IMR-90 (cell line): ENCODE data around the gene MATK. TPM values are rescaled to one million over a fixed set of nuclear protein-coding genes. Genes with fewer than 3 reads are reported as not detected.

ENCODE experiments used
- ATAC-seq: fragments of 200-7000 bp; cut with Tn5 transposase; 2 replicates; pipeline ENCODE4 v1.9.1; 2020; ENCODE audit warnings: low read depth, mild to moderate bottlenecking, moderate library complexity
- BruUV-seq: library from RNA; stranded (reverse); fragments of 400-500 nt; replicated peaks from 2 replicates; lab custom pipeline; 2021; lab: Mats Ljungman, UMichigan
- CTCF ChIA-PET: fragments of 300-600 bp; formaldehyde crosslinking; extraction: SDS; loops from one replicate; lab custom pipeline; 2021; ENCODE audit warnings: antibody characterized with exemption; lab: Yijun Ruan, JAX
- POLR2A ChIA-PET: fragments of 300-600 bp; sonication (Branson Sonifier 250); formaldehyde crosslinking; loops from one replicate; lab custom pipeline; 2022; ENCODE audit warnings: antibody characterized with exemption; ENCODE audit not compliant: unreplicated experiment; lab: Charles Lee
- DNase-seq: peaks from one replicate; pipeline ENCODE4 v3.0.0; 2013
- H2AFZ ChIP-seq: replicated peaks from 2 replicates; pipeline ENCODE3; 2013; ENCODE audit warnings: low read length, mild to moderate bottlenecking; ENCODE audit not compliant: poor library complexity
- H2AK5ac ChIP-seq: 2 replicates; pipeline ENCODE4 v1.6.1; 2013; ENCODE audit warnings: low read depth, low read length, inconsistent platforms
- H2AK9ac ChIP-seq: replicated peaks from 2 replicates; pipeline ENCODE3; 2013; ENCODE audit warnings: mild to moderate bottlenecking, low read depth, low read length, moderate library complexity; ENCODE audit not compliant: poor library complexity
- H2BK120ac ChIP-seq: 2 replicates; pipeline ENCODE4 v1.6.1; 2013; ENCODE audit warnings: low read depth, low read length, inconsistent platforms
- H2BK15ac ChIP-seq: 3 replicates; pipeline ENCODE4 v1.6.1; 2013; ENCODE audit warnings: low read depth, low read length, inconsistent platforms
- H2BK20ac ChIP-seq: 2 replicates; pipeline ENCODE4 v1.6.1; 2013; ENCODE audit warnings: low read depth, mild to moderate bottlenecking, inconsistent platforms, low read length, moderate library complexity
- H2BK5ac ChIP-seq: 2 replicates; pipeline ENCODE4 v1.6.1; 2013; ENCODE audit warnings: mild to moderate bottlenecking, low read depth, low read length, inconsistent platforms; ENCODE audit not compliant: poor library complexity, severe bottlenecking
- H3K14ac ChIP-seq: replicated peaks from 2 replicates; pipeline ENCODE4 v1.6.1; 2013; ENCODE audit warnings: low read depth, low read length, inconsistent platforms
- H3K18ac ChIP-seq: 2 replicates; pipeline ENCODE4 v1.6.1; 2013; ENCODE audit warnings: low read depth, low read length, control low read depth
- H3K23ac ChIP-seq: 2 replicates; pipeline ENCODE4 v1.6.1; 2013; ENCODE audit warnings: low read depth, low read length, inconsistent platforms
- H3K27ac ChIP-seq: 2 replicates; pipeline ENCODE4 v1.5.1; 2013; ENCODE audit warnings: mild to moderate bottlenecking, control low read depth, low read length; ENCODE audit not compliant: insufficient read depth
- H3K27me3 ChIP-seq: 2 replicates; pipeline ENCODE4 v1.6.1; 2013; ENCODE audit warnings: low read length; ENCODE audit not compliant: control insufficient read depth, insufficient read depth
- H3K36me3 ChIP-seq: 2 replicates; pipeline ENCODE4 v1.6.1; 2013; ENCODE audit warnings: low read length, mixed read lengths; ENCODE audit not compliant: control insufficient read depth, insufficient read depth
- H3K4ac ChIP-seq: 2 replicates; pipeline ENCODE4 v1.6.1; 2013; ENCODE audit warnings: low read depth, low read length, inconsistent platforms
- H3K4me1 ChIP-seq: 2 replicates; pipeline ENCODE4 v1.6.1; 2013; ENCODE audit warnings: low read length, mixed read lengths; ENCODE audit not compliant: control insufficient read depth, insufficient read depth
- H3K4me2 ChIP-seq: 2 replicates; pipeline ENCODE4 v1.6.1; 2013; ENCODE audit warnings: low read depth, mild to moderate bottlenecking, control low read depth, low read length, moderate library complexity
- H3K4me3 ChIP-seq: 2 replicates; pipeline ENCODE4 v1.5.1; 2013; ENCODE audit warnings: low read depth, mild to moderate bottlenecking, control low read depth, low read length, moderate library complexity; ENCODE audit not compliant: insufficient read depth
- H3K56ac ChIP-seq: 2 replicates; pipeline ENCODE4 v1.6.1; 2013; ENCODE audit warnings: low read length, inconsistent platforms; ENCODE audit not compliant: insufficient read depth; ENCODE audit errors: extremely low read depth
- H3K79me1 ChIP-seq, 2 experiments: 2 replicates each; pipeline ENCODE4 v1.6.1; 2013; ENCODE audit warnings: low read length in 2 of 2, inconsistent platforms in 1 of 2, low read depth in 1 of 2
- H3K9ac ChIP-seq: 2 replicates; pipeline ENCODE4 v1.6.1; 2013; ENCODE audit warnings: low read depth, low read length, control low read depth
- H3K9me1 ChIP-seq: 2 replicates; pipeline ENCODE4 v1.6.1; 2013; ENCODE audit warnings: low read length, inconsistent platforms; ENCODE audit not compliant: insufficient read depth
- H3K9me3 ChIP-seq: 2 replicates; pipeline ENCODE4 v1.6.1; 2013; ENCODE audit warnings: low read length; ENCODE audit not compliant: control insufficient read depth, insufficient read depth
- H4K20me1 ChIP-seq: 2 replicates; pipeline ENCODE4 v1.6.1; 2013; ENCODE audit warnings: low read length, inconsistent platforms; ENCODE audit not compliant: insufficient read depth
- H4K5ac ChIP-seq: 2 replicates; pipeline ENCODE4 v1.6.1; 2013; ENCODE audit warnings: mild to moderate bottlenecking, low read depth, low read length, control low read depth
- H4K8ac ChIP-seq, 2 experiments: 2 replicates each; pipeline ENCODE4 v1.6.1; 2013; ENCODE audit warnings: low read depth in 2 of 2, low read length in 2 of 2, control low read depth in 1 of 2, inconsistent platforms in 1 of 2
- H4K91ac ChIP-seq: 2 replicates; pipeline ENCODE4 v1.6.1; 2013; ENCODE audit warnings: low read depth, low read length, inconsistent platforms; ENCODE audit not compliant: insufficient read depth
- CEBPB ChIP-seq: IDR thresholded peaks from 2 replicates; pipeline ENCODE4 v1.6.1; 2012; ENCODE audit warnings: low read depth, low read length, improper control_type of control experiment
- CTCF ChIP-seq: conservative IDR thresholded peaks from 2 replicates; pipeline ENCODE4 v1.5.1; 2012; ENCODE audit warnings: mild to moderate bottlenecking, low read depth, low read length, improper control_type of control experiment
- WGBS, 2 experiments: methylation state at CpG; one replicate each; pipeline versions ENCODE4 v1.1.5 to v1.1.7; 2013; ENCODE audit warnings: missing lambda C conversion rate in 2 of 2; ENCODE audit not compliant: insufficient read length in 1 of 2; ENCODE audit errors: extremely low coverage in 2 of 2; 5-methylcytosine and 5-hydroxymethylcytosine counted together
- dilution Hi-C: fragments of 300-500 bp; cut with HindIII; formaldehyde crosslinking; loops from one replicate; pipeline ENCODE4 v1.14.3; 2018; ENCODE audit warnings: low sequenced_read_pairs; ENCODE audit not compliant: unreplicated experiment
- in situ Hi-C: fragments of 300-500 bp; cut with MboI; formaldehyde crosslinking; loops from 3 replicates; pipeline ENCODE4 v1.14.3; 2019; ENCODE audit warnings: low sequenced_read_pairs, inconsistent platforms, mixed read lengths
- intact Hi-C: fragments of 100-400 bp; cut with micrococcal nuclease; formaldehyde crosslinking; loops from 2 replicates; pipeline ENCODE4 v1.10.0; 2022
- polyA plus RNA-seq, 3 experiments: library from polyadenylated mRNA; depleted of rRNA; stranded (reverse); fragments of >200 nt; gene quantifications; 2 replicates each; pipeline ENCODE4 v1.2.3, GENCODE V29; 2012; ENCODE audit warnings: low replicate concordance in 1 of 3
- total RNA-seq: library from RNA; depleted of rRNA; stranded (reverse); fragments of >200 nt; gene quantifications from 2 replicates; pipeline ENCODE4 v1.2.3, GENCODE V29; 2012

The MATK gene
- total and polyA plus RNA-seq, 2 of the 4 experiments (the other 2 are of a cell fraction) = not detected

- H3K18ac ChIP-seq = no peak overlapping the region
- H3K14ac ChIP-seq = no peak overlapping the region
- H3K56ac ChIP-seq = no peak overlapping the region
- H2BK120ac ChIP-seq = no peak overlapping the region
- CTCF ChIA-PET = no interaction called here
- BruUV-seq = no TSS peak
- intact Hi-C loops = no loop called here
- TF ChIP-seq CEBPB (no peak), CTCF (no peak)
- ATAC-seq (no peak), DNase-seq (no peak)
- H2BK20ac ChIP-seq = no peak overlapping the region
- H3K4me3 ChIP-seq = no peak overlapping the region
- no peak overlapping the region for H2AK9ac ChIP-seq
- no CpG with 5 or more reads among the region's 7 CpGs for WGBS, 2 experiments
- no peak overlapping the region for H2BK5ac ChIP-seq
- no peak overlapping the region for H3K4me2 ChIP-seq
- POLR2A ChIA-PET = no interaction called here
- H3K9me3 ChIP-seq = peaks cover 8% of the 10 kb centered on the region
- H3K27me3 ChIP-seq = peaks cover 15% of the 10 kb centered on the region
- in situ Hi-C loops = no loop called here
- no peaks in the 10 kb centered on the region for H3K79me1 ChIP-seq
- no peaks in the 10 kb centered on the region for H3K9me1 ChIP-seq
- no peak overlapping the region for H3K23ac ChIP-seq
- H3K4ac ChIP-seq = no peak overlapping the region
- H4K8ac ChIP-seq = no peak overlapping the region
- no peaks in the 10 kb centered on the region for H3K4me1 ChIP-seq
- H2AK5ac ChIP-seq = no peak overlapping the region
- H2AFZ ChIP-seq = no peak overlapping the region
- no peaks in the 10 kb centered on the region for H4K20me1 ChIP-seq
- no peaks in the 10 kb centered on the region for H3K36me3 ChIP-seq
- no peak overlapping the region for H4K91ac ChIP-seq
- H3K9ac ChIP-seq = no peak overlapping the region
- H2BK15ac ChIP-seq = no peak overlapping the region
- no peak overlapping the region for H4K5ac ChIP-seq
- H3K27ac ChIP-seq = no peak overlapping the region
- dilution Hi-C loops = no loop called here
Observed at GRCh38 chr19:3790941-3791340, 4.8 kb upstream of the MATK start.
